ENCODE results near the gene NKAIN2.

NKAIN2 gene

GRCh38 chr6:123928529-123928928, 124.9 kb downstream of the NKAIN2 start (continued):
- no peak for TF ChIP-seq TOX (CRISPR knock-in tag; IDR thresholded peaks at IDR 0.05; ENCODE audit: borderline replicate concordance)
- no peak for TF ChIP-seq PPARA (CRISPR knock-in tag; IDR thresholded peaks at IDR 0.05; ENCODE audit: borderline replicate concordance)
- no peak for TF ChIP-seq ZNF8 (CRISPR knock-in tag; IDR thresholded peaks at IDR 0.05)
- no peak for TF ChIP-seq ZNF70 (CRISPR knock-in tag; IDR thresholded peaks at IDR 0.05)
- TF ChIP-seq BACH2 (CRISPR knock-in tag; IDR thresholded peaks at IDR 0.05; ENCODE audit: borderline replicate concordance): no peak
- no peak for TF ChIP-seq ZFP3 (CRISPR knock-in tag; IDR thresholded peaks at IDR 0.05)

GRCh38 chr6:123931928-123932327, 128.3 kb downstream of the NKAIN2 start:
- no peak for TF ChIP-seq ZNF565 (CRISPR knock-in tag; conservative IDR thresholded peaks at IDR 0.05; ENCODE audit: low read depth)
- TF ChIP-seq OSR1 (CRISPR knock-in tag; IDR thresholded peaks at IDR 0.05): no peak
- no peak for TF ChIP-seq ZFP3 (CRISPR knock-in tag; IDR thresholded peaks at IDR 0.05)
- TF ChIP-seq GLIS3 (CRISPR knock-in tag; IDR thresholded peaks at IDR 0.05): no peak
- TF ChIP-seq ZNF8 (CRISPR knock-in tag; IDR thresholded peaks at IDR 0.05): no peak
- no peak for TF ChIP-seq TOX (CRISPR knock-in tag; IDR thresholded peaks at IDR 0.05; ENCODE audit: borderline replicate concordance)
- TF ChIP-seq BACH2 (CRISPR knock-in tag; IDR thresholded peaks at IDR 0.05; ENCODE audit: borderline replicate concordance): no peak
- no peak for TF ChIP-seq RARB (CRISPR knock-in tag; IDR thresholded peaks at IDR 0.05)
- no peak for TF ChIP-seq TCF4 (CRISPR knock-in tag; IDR thresholded peaks at IDR 0.05; ENCODE audit: borderline replicate concordance)
- no peak for TF ChIP-seq ESRRG (CRISPR knock-in tag; IDR thresholded peaks at IDR 0.05)
- TF ChIP-seq, protein P1, sequence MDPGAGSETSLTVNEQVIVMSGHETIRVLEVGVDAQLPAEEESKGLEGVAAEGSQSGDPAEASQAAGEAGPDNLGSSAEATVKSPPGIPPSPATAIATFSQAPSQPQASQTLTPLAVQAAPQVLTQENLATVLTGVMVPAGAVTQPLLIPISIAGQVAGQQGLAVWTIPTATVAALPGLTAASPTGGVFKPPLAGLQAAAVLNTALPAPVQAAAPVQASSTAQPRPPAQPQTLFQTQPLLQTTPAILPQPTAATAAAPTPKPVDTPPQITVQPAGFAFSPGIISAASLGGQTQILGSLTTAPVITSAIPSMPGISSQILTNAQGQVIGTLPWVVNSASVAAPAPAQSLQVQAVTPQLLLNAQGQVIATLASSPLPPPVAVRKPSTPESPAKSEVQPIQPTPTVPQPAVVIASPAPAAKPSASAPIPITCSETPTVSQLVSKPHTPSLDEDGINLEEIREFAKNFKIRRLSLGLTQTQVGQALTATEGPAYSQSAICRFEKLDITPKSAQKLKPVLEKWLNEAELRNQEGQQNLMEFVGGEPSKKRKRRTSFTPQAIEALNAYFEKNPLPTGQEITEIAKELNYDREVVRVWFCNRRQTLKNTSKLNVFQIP (CRISPR knock-in tag; IDR thresholded peaks at IDR 0.05; ENCODE audit: borderline replicate concordance, low read depth): no peak
- TF ChIP-seq PPARA (CRISPR knock-in tag; IDR thresholded peaks at IDR 0.05; ENCODE audit: borderline replicate concordance): no peak
- TF ChIP-seq ZNF70 (CRISPR knock-in tag; IDR thresholded peaks at IDR 0.05): no peak
- TF ChIP-seq ISL1 (CRISPR knock-in tag; IDR thresholded peaks at IDR 0.05): no peak
- no peak for TF ChIP-seq CSRNP3 (CRISPR knock-in tag; IDR thresholded peaks at IDR 0.05)
- no peak for TF ChIP-seq ZFP30 (CRISPR knock-in tag; IDR thresholded peaks at IDR 0.05)
- TF ChIP-seq SNAI2 (CRISPR knock-in tag; IDR thresholded peaks at IDR 0.05): no peak
- TF ChIP-seq TSHZ2 (CRISPR knock-in tag; IDR thresholded peaks at IDR 0.05): no peak
- no peak for ATAC-seq

DNA sequence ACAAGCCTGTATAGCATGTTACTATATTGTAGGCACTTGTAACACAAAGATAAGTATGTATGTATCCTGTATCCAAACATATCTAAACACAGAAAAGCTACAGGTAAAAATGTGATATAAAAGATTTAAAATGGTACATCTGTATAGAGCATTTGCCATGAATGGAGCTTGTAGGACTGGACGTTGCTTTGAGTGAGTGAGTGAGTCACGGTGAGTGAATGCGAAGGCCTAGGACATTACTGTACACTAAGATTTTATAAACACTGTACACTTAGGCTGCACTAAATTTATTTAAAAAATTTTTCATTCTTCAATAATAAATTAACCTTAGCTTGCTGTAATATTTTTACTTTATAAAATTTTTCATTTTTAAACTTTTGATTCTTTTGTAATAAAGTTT, 136.9 kb downstream of the NKAIN2 start:
- no peak for ATAC-seq
- TF ChIP-seq ZNF70 (CRISPR knock-in tag; IDR thresholded peaks at IDR 0.05) (no peak), ZFP30 (CRISPR knock-in tag; IDR thresholded peaks at IDR 0.05) (no peak), GLIS3 (CRISPR knock-in tag; IDR thresholded peaks at IDR 0.05) (no peak), SNAI2 (CRISPR knock-in tag; IDR thresholded peaks at IDR 0.05) (no peak), CSRNP3 (CRISPR knock-in tag; IDR thresholded peaks at IDR 0.05) (no peak)
- TF ChIP-seq, protein P2, sequence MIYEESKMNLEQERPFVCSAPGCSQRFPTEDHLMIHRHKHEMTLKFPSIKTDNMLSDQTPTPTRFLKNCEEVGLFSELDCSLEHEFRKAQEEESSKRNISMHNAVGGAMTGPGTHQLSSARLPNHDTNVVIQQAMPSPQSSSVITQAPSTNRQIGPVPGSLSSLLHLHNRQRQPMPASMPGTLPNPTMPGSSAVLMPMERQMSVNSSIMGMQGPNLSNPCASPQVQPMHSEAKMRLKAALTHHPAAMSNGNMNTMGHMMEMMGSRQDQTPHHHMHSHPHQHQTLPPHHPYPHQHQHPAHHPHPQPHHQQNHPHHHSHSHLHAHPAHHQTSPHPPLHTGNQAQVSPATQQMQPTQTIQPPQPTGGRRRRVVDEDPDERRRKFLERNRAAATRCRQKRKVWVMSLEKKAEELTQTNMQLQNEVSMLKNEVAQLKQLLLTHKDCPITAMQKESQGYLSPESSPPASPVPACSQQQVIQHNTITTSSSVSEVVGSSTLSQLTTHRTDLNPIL (CRISPR knock-in tag; IDR thresholded peaks at IDR 0.05; ENCODE audit: low read depth): no peak

GRCh38 chr6:123941855-123942254, 138.2 kb downstream of the NKAIN2 start:
- TF ChIP-seq, protein P1 (CRISPR knock-in tag; IDR thresholded peaks at IDR 0.05; ENCODE audit: borderline replicate concordance, low read depth): no peak
- TF ChIP-seq CSDC2 (CRISPR knock-in tag; IDR thresholded peaks at IDR 0.05): no peak
- ATAC-seq: no peak
